ENCODE results near the gene TAGAP. TPM values are rescaled to one million over a fixed set of nuclear protein-coding genes. Genes with fewer than 3 reads are reported as not detected.
"Not testable (repeated sequence)": the region's sequence is repeated elsewhere in the genome, so short reads cannot be mapped to it uniquely, and the experiment has no call there.

TAGAP gene
- total RNA-seq, 1 donor from 2014 or later = 0.05 TPM

GRCh38 chr6:159043947-159044346, 844 bp downstream of the TAGAP start:
- DNase-seq (ENCODE audit: low read depth) = no peak

GRCh38 chr6:159043251-159043650, 1.5 kb downstream of the TAGAP start:
- DNase-seq (ENCODE audit: low read depth) = no peak

- DNase-seq (ENCODE audit: low read depth) = no peak
Measured at GRCh38 chr6:159042826-159043181, 2.0 kb downstream of the TAGAP start.

- peak; percentile 76 for DNase-seq (ENCODE audit: low read depth)
Measured at GRCh38 chr6:159042003-159042825, 2.6 kb downstream of the TAGAP start.

- no peak for DNase-seq (ENCODE audit: low read depth)
Measured at GRCh38 chr6:159041181-159041580, 3.6 kb downstream of the TAGAP start.

- DNase-seq (ENCODE audit: low read depth) = no peak
Measured at GRCh38 chr6:159039885-159040258, 4.9 kb downstream of the TAGAP start.

GRCh38 chr6:159038914-159039884, 5.6 kb downstream of the TAGAP start:
- DNase-seq (ENCODE audit: low read depth) = peak; percentile 45

- not testable (repeated sequence) for DNase-seq (ENCODE audit: low read depth)
Measured at GRCh38 chr6:159038318-159038717, 6.5 kb downstream of the TAGAP start.

- peak; percentile 7 for DNase-seq (ENCODE audit: low read depth)
Measured at GRCh38 chr6:159037756-159038290, 7.0 kb downstream of the TAGAP start.

- DNase-seq (ENCODE audit: low read depth) = no peak
Measured at GRCh38 chr6:159036673-159037072, 8.1 kb downstream of the TAGAP start.

- DNase-seq (ENCODE audit: low read depth) = no peak
Measured at GRCh38 chr6:159035891-159036290, 8.9 kb downstream of the TAGAP start.

- DNase-seq (ENCODE audit: low read depth) = no peak
Measured at GRCh38 chr6:159033160-159034049, 11.4 kb downstream of the TAGAP start.

GRCh38 chr6:159031846-159032245, 12.9 kb downstream of the TAGAP start:
- no peak for DNase-seq (ENCODE audit: low read depth)

GRCh38 chr6:159030168-159030567, 14.6 kb downstream of the TAGAP start:
- DNase-seq (ENCODE audit: low read depth) = no peak

- DNase-seq (ENCODE audit: low read depth) = not testable (repeated sequence)
Measured at GRCh38 chr6:159025224-159025623, 19.6 kb downstream of the TAGAP start.

- no peak for DNase-seq (ENCODE audit: low read depth)
Measured at GRCh38 chr6:159023893-159024292, 20.9 kb downstream of the TAGAP start.

GRCh38 chr6:159020011-159020410, 24.8 kb downstream of the TAGAP start:
- no peak for DNase-seq (ENCODE audit: low read depth)

GRCh38 chr6:159017757-159018559, 26.8 kb downstream of the TAGAP start:
- no peak for DNase-seq (ENCODE audit: low read depth)

- no peak for DNase-seq (ENCODE audit: low read depth)
Measured at GRCh38 chr6:159014406-159014805, 30.4 kb downstream of the TAGAP start.

GRCh38 chr6:159013229-159013628, 31.6 kb downstream of the TAGAP start:
- DNase-seq (ENCODE audit: low read depth) = no peak

- peak; percentile 22 for DNase-seq (ENCODE audit: low read depth)
Measured at GRCh38 chr6:159012201-159012600, 32.6 kb downstream of the TAGAP start.

All from renal cortical epithelial cell (primary cell).